HepG2 (cell line): ENCODE measurements around the gene OAS2. TPM values are rescaled to one million over a fixed set of nuclear protein-coding genes. Genes with fewer than 3 reads are reported as not detected.
A peak's percentile ranks its signal among the peaks of the same experiment; 100 is the strongest.

Source experiments
- ATAC-seq: fragments of 200-7000 bp; cut with Tn5 transposase; 3 replicates; pipeline ENCODE4 v1.9.1; 2020; ENCODE audit warnings: mild to moderate bottlenecking, moderate library complexity
- BruUV-seq: library from RNA; stranded (reverse); fragments of 400-500 nt; replicated peaks from 2 replicates; lab custom pipeline; 2021; lab: Mats Ljungman, UMichigan
- CTCF ChIA-PET: fragments of 300-600 bp; formaldehyde crosslinking; extraction: SDS; loops from one replicate; lab custom pipeline; 2021; ENCODE audit warnings: low total read pairs, inconsistent platforms, low intra/inter-chr PET ratio; lab: Yijun Ruan, JAX
- POLR2A ChIA-PET: fragments of 350-600 bp; sonication (Branson Sonifier 250); formaldehyde crosslinking; loops from one replicate; lab custom pipeline; 2020; ENCODE audit warnings: antibody characterized with exemption, inconsistent platforms; lab: Yijun Ruan, JAX
- DNase-seq: peaks from one replicate; pipeline ENCODE4 v3.0.0-alpha.2; 2015; ENCODE audit warnings: low spot score
- FAIRE-seq: peaks from 3 replicates; lab custom pipeline; 2011; peaks lifted over from hg19 to GRCh38; lab: Jason Lieb, UNC
- H2AFZ ChIP-seq: one replicate; pipeline ENCODE4 v1.6.1; 2011; ENCODE audit warnings: low read length, inconsistent platforms
- H3K27ac ChIP-seq: fragments of 300-600 bp; 3 replicates; pipeline ENCODE4 v1.8.0; 2011; ENCODE audit warnings: mixed run types, mild to moderate bottlenecking, mixed read lengths, low read length, inconsistent platforms; ENCODE audit not compliant: insufficient read depth; ENCODE audit errors: extremely low read length
- H3K27me3 ChIP-seq, 2 experiments: fragments of 200-600 bp in 1 of 2; 2 replicates in 1 of 2; 3 replicates in 1 of 2; pipeline versions ENCODE4 v1.6.0 to v1.8.0; 2011; ENCODE audit warnings: low read length in 2 of 2, mild to moderate bottlenecking in 2 of 2, moderate library complexity in 2 of 2, inconsistent platforms in 1 of 2; ENCODE audit not compliant: insufficient read depth in 2 of 2, control insufficient read depth in 1 of 2
- H3K36me3 ChIP-seq, 2 experiments: fragments of 200-600 bp in 1 of 2; replicated peaks in 1 of 2; 2 replicates in 1 of 2; 3 replicates in 1 of 2; pipeline versions ENCODE4 v1.5.1 to v1.8.0; 2011; ENCODE audit warnings: low read length in 2 of 2, inconsistent platforms in 1 of 2; ENCODE audit not compliant: insufficient read depth in 2 of 2, control insufficient read depth in 1 of 2
- H3K4me1 ChIP-seq: 2 replicates; pipeline ENCODE4 v1.5.1; 2012; ENCODE audit warnings: low read length, inconsistent platforms; ENCODE audit not compliant: insufficient read depth
- H3K4me2 ChIP-seq: 2 replicates; pipeline ENCODE4 v1.6.0; 2011; ENCODE audit warnings: low read depth, low read length, inconsistent platforms
- H3K4me3 ChIP-seq, 3 experiments: fragments of 200-600 bp in 1 of 3; sonication (generic), shearing (Covaris generic) in 1 of 3; replicated peaks in 1 of 3; 2 replicates each; pipeline ENCODE4 v1.5.1; 2011 to 2016; ENCODE audit warnings: low read length in 3 of 3, inconsistent platforms in 2 of 3, low read depth in 2 of 3, mild to moderate bottlenecking in 2 of 3, control low read depth in 1 of 3, mixed read lengths in 1 of 3; ENCODE audit not compliant: insufficient read depth in 1 of 3
- H3K79me2 ChIP-seq: one replicate; pipeline ENCODE4 v1.6.1; 2011; ENCODE audit warnings: low read length, inconsistent platforms; ENCODE audit not compliant: insufficient read depth
- H3K9ac ChIP-seq: 2 replicates; pipeline ENCODE4 v1.6.0; 2011; ENCODE audit warnings: mild to moderate bottlenecking, low read depth, low read length, inconsistent platforms; ENCODE audit not compliant: insufficient read depth
- H3K9me3 ChIP-seq: 2 replicates; pipeline ENCODE4 v1.5.1; 2012; ENCODE audit warnings: mild to moderate bottlenecking, low read length
- H4K20me1 ChIP-seq: 2 replicates; pipeline ENCODE4 v1.6.0; 2011; ENCODE audit warnings: inconsistent platforms, mild to moderate bottlenecking, low read length, moderate library complexity; ENCODE audit not compliant: insufficient read depth
- CEBPB ChIP-seq: IDR thresholded peaks from 2 replicates; pipeline ENCODE4 v1.6.1; 2011; ENCODE audit warnings: low read depth, low read length, improper control_type of control experiment, borderline replicate concordance
- ESRRA ChIP-seq: sonication (generic); formaldehyde crosslinking; IDR thresholded peaks from 2 replicates; pipeline ENCODE4 v1.5.1; 2020; ENCODE audit warnings: mild to moderate bottlenecking, low read depth, missing genetic modification reagents
- KAT2B ChIP-seq: fragments of 150-350 bp; IDR thresholded peaks from 2 replicates; pipeline ENCODE4 v1.6.1; 2014; ENCODE audit warnings: low read depth, low read length, borderline replicate concordance
- NFE2L1 ChIP-seq: sonication (generic); formaldehyde crosslinking; IDR thresholded peaks from 2 replicates; pipeline ENCODE4 v1.4.0; 2020; ENCODE audit warnings: missing genetic modification reagents, mild to moderate bottlenecking, borderline replicate concordance
- RCOR2 ChIP-seq: IDR thresholded peaks from 2 replicates; pipeline ENCODE4 v1.6.1; 2016; ENCODE audit warnings: missing biosample characterization, missing genetic modification reagents
- RFX1 ChIP-seq: fragments of 450-650 bp; IDR thresholded peaks from 2 replicates; pipeline ENCODE4 v1.6.1; 2017
- ZNF274 ChIP-seq: sonication (generic); formaldehyde crosslinking; IDR thresholded peaks from 2 replicates; pipeline ENCODE4 v1.5.1; 2020; ENCODE audit warnings: mild to moderate bottlenecking, missing genetic modification reagents
- ZNF547 ChIP-seq: sonication (generic); formaldehyde crosslinking; IDR thresholded peaks from 2 replicates; pipeline ENCODE4 v1.5.1; 2020; ENCODE audit warnings: mild to moderate bottlenecking, missing genetic modification reagents
- ZNF761 ChIP-seq: sonication (generic); formaldehyde crosslinking; conservative IDR thresholded peaks from 2 replicates; pipeline ENCODE4 v1.4.0; 2020; ENCODE audit warnings: mild to moderate bottlenecking, missing genetic modification reagents
- WGBS: methylation state at CpG from one replicate; pipeline ENCODE4 v1.1.6; 2017; ENCODE audit warnings: low lambda C conversion rate; 5-methylcytosine and 5-hydroxymethylcytosine counted together
- in situ Hi-C: cut with HindIII; loops from 2 replicates; pipeline ENCODE4 v1.10.0; 2017; ENCODE audit warnings: low pct_unique_long_range_greater_than_20kb; ENCODE audit not compliant: extremely low pct_ligation_motif_present
- intact Hi-C: fragments of 100-400 bp; cut with micrococcal nuclease; formaldehyde crosslinking; loops from one replicate; pipeline ENCODE4 v1.10.0; 2022; ENCODE audit not compliant: unreplicated experiment
- polyA plus RNA-seq, 8 experiments: library from polyadenylated mRNA; depleted of rRNA in 3 of 8; stranded (reverse) in 7 of 8; unstranded in 1 of 8; fragments of >200 nt; fragmentation: Illumina TruSeq in 4 of 8; extraction: Trizol in 4 of 8; gene quantifications; 2 replicates each; pipeline versions ENCODE4 v1.2.1 to v1.2.3, GENCODE V29; 2011 to 2016; ENCODE audit warnings: low read depth in 4 of 8, missing spikeins in 1 of 8, mixed read lengths in 1 of 8; ENCODE audit not compliant: insufficient read depth in 1 of 8
- total RNA-seq, 5 experiments: library from RNA; depleted of rRNA; stranded (reverse); fragments of >200 nt; fragmentation: Illumina TruSeq; extraction: Trizol; gene quantifications; 2 replicates each; pipeline ENCODE4 v1.2.3, GENCODE V29; 2016; ENCODE audit warnings: low read depth in 1 of 5
- TF ChIP-seq, protein P1 (sequence below): sonication (generic); formaldehyde crosslinking; IDR thresholded peaks from 2 replicates; pipeline ENCODE4 v1.4.0; 2020; ENCODE audit warnings: missing genetic modification reagents
- TF ChIP-seq, protein P2 (sequence below): sonication (generic); formaldehyde crosslinking; IDR thresholded peaks from 2 replicates; pipeline ENCODE4 v1.8.1; 2023; ENCODE audit warnings: mild to moderate bottlenecking, inconsistent platforms, moderate library complexity, missing genetic modification reagents, borderline replicate concordance
- TF ChIP-seq, protein P3 (sequence below): sonication (generic); formaldehyde crosslinking; IDR thresholded peaks from 2 replicates; pipeline ENCODE4 v1.4.0; 2020; ENCODE audit warnings: missing genetic modification reagents

Gene OAS2
- total and polyA plus RNA-seq, 2 of the 13 experiments (the other 11 are each of a cell fraction or from before 2014, with no cell fraction given) = 0.05 to 0.24 TPM

DNA sequence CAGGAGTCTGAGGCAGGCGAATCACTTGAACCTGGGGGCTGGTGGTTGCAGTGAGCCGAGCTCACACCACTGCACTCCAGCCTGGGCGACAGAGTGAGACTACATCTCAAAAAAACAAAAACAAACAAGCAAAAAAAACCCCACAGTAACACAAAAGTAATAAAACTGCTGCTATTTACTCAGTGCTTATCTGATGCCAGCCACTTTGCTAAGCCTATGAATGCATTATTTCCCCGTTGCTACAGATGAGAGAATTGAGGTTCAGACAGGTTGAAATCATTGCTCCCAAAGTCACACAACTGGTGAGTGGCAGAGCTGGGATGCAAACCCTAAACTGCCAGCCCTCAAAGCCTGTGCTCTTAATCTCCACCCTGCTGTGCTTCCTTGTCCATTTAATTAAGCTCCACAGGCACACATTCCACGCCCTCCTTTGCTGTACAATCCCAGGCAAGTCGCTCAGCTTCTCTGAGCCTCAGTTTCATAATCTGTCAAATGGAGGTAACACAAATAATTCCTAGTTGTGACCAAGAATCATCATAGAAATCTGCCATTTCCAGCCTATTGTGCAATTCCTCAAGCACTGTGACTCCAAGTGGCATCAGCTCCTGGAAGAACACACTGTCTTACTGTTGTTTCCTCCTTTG lies 45.7 kb upstream of the OAS2 start:
- peaks cover 14% of the 10 kb centered on the region for H3K4me1 ChIP-seq
- no peak overlapping the region for H3K4me3 ChIP-seq
- ChIA-PET POLR2A (no interaction called here), CTCF (no interaction called here)
- H3K4me2 ChIP-seq = no peak overlapping the region
- no peaks in the 10 kb centered on the region for H3K27me3 ChIP-seq
- no peaks in the 10 kb centered on the region for H4K20me1 ChIP-seq
- H3K79me2 ChIP-seq = no peaks in the 10 kb centered on the region
- DNase-seq (no peak), ATAC-seq (no peak)
- no peak overlapping the region for H2AFZ ChIP-seq
- BruUV-seq = no TSS peak
- intact Hi-C loops (no loop called here), in situ Hi-C loops (no loop called here)
- no peaks in the 10 kb centered on the region; the same call in 1 of the 2 replicates for H3K9me3 ChIP-seq
- H3K36me3 ChIP-seq = no peaks in the 10 kb centered on the region
- 23% methylated on average over 6 of the region's 6 CpGs for WGBS
- no peak overlapping the region for H3K27ac ChIP-seq
- no peak overlapping the region for H3K9ac ChIP-seq
- peak; percentile 67 for TF ChIP-seq CEBPB
- TF ChIP-seq, protein P1, sequence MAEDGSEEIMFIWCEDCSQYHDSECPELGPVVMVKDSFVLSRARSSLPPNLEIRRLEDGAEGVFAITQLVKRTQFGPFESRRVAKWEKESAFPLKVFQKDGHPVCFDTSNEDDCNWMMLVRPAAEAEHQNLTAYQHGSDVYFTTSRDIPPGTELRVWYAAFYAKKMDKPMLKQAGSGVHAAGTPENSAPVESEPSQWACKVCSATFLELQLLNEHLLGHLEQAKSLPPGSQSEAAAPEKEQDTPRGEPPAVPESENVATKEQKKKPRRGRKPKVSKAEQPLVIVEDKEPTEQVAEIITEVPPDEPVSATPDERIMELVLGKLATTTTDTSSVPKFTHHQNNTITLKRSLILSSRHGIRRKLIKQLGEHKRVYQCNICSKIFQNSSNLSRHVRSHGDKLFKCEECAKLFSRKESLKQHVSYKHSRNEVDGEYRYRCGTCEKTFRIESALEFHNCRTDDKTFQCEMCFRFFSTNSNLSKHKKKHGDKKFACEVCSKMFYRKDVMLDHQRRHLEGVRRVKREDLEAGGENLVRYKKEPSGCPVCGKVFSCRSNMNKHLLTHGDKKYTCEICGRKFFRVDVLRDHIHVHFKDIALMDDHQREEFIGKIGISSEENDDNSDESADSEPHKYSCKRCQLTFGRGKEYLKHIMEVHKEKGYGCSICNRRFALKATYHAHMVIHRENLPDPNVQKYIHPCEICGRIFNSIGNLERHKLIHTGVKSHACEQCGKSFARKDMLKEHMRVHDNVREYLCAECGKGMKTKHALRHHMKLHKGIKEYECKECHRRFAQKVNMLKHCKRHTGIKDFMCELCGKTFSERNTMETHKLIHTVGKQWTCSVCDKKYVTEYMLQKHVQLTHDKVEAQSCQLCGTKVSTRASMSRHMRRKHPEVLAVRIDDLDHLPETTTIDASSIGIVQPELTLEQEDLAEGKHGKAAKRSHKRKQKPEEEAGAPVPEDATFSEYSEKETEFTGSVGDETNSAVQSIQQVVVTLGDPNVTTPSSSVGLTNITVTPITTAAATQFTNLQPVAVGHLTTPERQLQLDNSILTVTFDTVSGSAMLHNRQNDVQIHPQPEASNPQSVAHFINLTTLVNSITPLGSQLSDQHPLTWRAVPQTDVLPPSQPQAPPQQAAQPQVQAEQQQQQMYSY (CRISPR knock-in tag) = no peak
- TF ChIP-seq, all 625 proteins: peak for 1
- FAIRE-seq = no peak

DNA sequence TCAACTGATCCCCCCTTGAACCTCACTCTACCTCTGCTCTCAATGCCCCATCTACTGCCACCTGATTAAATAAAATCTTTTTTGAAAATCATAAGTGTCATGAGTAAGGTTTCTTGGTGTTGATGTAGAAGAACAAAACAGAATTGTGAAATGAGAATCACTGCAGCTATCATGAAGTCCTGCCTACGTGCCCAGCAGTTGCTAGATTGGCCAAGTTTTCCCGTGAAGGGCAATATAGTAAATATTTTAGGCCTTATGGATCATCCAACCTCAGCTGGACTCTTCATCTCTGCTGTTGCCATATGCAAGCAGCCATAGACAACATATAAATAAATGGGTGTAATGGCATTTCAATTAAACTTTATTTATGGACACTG lies 45.2 kb upstream of the OAS2 start:
- WGBS = 43% methylated on average over 2 of the region's 2 CpGs
- TF ChIP-seq ZNF274 (CRISPR knock-in tag) (no peak), RCOR2 (CRISPR knock-in tag) (no peak), ESRRA (no peak), ZNF761 (CRISPR knock-in tag) (no peak), KAT2B (no peak), NFE2L1 (CRISPR knock-in tag) (no peak), ZNF547 (CRISPR knock-in tag) (no peak), RFX1 (no peak)
- TF ChIP-seq, protein P2, sequence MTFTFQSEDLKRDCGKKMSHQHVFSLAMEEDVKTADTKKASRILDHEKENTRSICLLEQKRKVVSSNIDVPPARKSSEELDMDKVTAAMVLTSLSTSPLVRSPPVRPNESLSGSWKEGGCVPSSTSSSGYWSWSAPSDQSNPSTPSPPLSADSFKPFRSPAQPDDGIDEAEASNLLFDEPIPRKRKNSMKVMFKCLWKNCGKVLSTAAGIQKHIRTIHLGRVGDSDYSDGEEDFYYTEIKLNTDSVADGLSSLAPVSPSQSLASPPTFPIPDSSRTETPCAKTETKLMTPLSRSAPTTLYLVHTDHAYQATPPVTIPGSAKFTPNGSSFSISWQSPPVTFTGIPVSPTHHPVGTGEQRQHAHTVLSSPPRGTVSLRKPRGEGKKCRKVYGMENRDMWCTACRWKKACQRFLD (CRISPR knock-in tag) = no peak
- TF ChIP-seq, protein P3, sequence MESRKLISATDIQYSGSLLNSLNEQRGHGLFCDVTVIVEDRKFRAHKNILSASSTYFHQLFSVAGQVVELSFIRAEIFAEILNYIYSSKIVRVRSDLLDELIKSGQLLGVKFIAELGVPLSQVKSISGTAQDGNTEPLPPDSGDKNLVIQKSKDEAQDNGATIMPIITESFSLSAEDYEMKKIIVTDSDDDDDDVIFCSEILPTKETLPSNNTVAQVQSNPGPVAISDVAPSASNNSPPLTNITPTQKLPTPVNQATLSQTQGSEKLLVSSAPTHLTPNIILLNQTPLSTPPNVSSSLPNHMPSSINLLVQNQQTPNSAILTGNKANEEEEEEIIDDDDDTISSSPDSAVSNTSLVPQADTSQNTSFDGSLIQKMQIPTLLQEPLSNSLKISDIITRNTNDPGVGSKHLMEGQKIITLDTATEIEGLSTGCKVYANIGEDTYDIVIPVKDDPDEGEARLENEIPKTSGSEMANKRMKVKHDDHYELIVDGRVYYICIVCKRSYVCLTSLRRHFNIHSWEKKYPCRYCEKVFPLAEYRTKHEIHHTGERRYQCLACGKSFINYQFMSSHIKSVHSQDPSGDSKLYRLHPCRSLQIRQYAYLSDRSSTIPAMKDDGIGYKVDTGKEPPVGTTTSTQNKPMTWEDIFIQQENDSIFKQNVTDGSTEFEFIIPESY (CRISPR knock-in tag) = no peak

More for the DNA sequence above, 45.2 kb upstream of the OAS2 start:
- no peaks in the 10 kb centered on the region; a peak in 1 of 5 replicates for H3K27me3 ChIP-seq
- H3K4me1 ChIP-seq = peaks cover 18% of the 10 kb centered on the region
- no peaks in the 10 kb centered on the region for H4K20me1 ChIP-seq
- no peak overlapping the region for H3K9ac ChIP-seq
- H3K79me2 ChIP-seq = no peaks in the 10 kb centered on the region
- BruUV-seq = no TSS peak
- no peaks in the 10 kb centered on the region for H3K9me3 ChIP-seq
- H2AFZ ChIP-seq = no peak overlapping the region
- no peak for FAIRE-seq
- ATAC-seq = no peak
- in situ Hi-C loops = no loop called here
- ChIA-PET CTCF (no interaction called here), POLR2A (no interaction called here)
- no peak overlapping the region for H3K4me2 ChIP-seq
- DNase-seq = no peak
- H3K4me3 ChIP-seq = no peak overlapping the region
- no peak overlapping the region for H3K27ac ChIP-seq
- H3K36me3 ChIP-seq = no peaks in the 10 kb centered on the region
- intact Hi-C loops = no loop called here
